Stimulated activated CD8-positive, alpha-beta memory T cell treated with anti-CD3 and anti-CD28 coated beads, Interleukin-7, amount 100 ng/mL, for 48 hours (primary cell): ENCODE measurements around the gene ARHGEF40.

ENCODE experiments used
- DNase-seq, 2 donors: peaks; one replicate each; pipeline ENCODE4 v3.0.0-alpha.2; 2020; ENCODE audit warnings: low read depth in 1 of 2; ENCODE audit errors: extremely low read depth in 1 of 2

The ARHGEF40 gene

DNA sequence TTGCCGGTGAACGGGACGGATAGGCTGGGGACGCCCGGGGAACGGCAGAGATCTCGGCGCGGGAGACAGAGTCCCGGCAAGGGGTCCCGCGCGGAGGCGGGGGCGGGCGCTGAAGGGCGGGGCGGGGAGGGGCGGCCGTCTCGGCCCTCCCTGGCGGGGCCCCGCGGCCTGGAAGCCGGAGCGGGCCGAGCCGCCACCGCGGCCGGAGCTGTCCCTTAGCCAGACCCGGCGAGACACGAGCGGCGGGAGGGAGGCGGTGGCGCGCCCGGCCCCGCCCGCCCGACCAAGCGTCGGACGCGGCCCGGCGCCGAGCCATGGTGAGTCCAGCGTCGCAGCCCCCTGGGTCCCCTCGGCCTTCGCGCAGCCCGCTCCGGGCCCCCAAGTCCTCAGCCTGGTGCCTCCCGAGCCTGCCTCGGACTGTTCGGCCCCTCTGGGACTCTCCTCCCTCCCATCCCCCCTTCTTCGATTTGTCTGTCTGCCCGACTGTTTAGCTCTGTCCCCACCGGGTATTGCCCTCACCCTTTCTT is at the start of gene ARHGEF40:
ARHGEF40 (plus strand) TSS at position 222 of the 527 bp plus-strand sequence; CDS start at position 315, 93 bp downstream.
- DNase-seq, result no peak

GRCh38 chr14:21020977-21021545 is 49.0 kb upstream of the ARHGEF40 start:
- no peak for DNase-seq

DNA sequence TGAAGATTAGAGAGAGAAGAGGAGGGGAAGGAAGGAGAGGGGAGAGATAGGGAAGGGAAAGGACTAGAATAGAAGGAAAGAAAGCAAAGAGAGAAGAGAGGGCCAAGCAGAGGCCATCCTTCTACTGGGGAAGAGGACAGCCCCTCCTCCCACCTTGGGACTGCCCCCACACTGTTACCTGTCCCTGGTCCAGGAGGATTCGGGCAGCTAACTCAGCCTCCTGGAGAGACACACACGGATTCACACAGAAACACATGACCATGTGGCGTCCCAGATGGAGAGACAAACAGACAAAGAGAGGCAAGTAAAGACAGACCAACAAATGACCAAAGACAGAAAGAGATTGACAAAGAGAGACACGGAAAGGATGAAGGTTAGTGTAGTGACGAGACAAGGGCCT is 47.4 kb upstream of the ARHGEF40 start:
- DNase-seq, result no peak

GRCh38 chr14:21023174-21023573 is 46.9 kb upstream of the ARHGEF40 start:
- DNase-seq, result no peak

DNA sequence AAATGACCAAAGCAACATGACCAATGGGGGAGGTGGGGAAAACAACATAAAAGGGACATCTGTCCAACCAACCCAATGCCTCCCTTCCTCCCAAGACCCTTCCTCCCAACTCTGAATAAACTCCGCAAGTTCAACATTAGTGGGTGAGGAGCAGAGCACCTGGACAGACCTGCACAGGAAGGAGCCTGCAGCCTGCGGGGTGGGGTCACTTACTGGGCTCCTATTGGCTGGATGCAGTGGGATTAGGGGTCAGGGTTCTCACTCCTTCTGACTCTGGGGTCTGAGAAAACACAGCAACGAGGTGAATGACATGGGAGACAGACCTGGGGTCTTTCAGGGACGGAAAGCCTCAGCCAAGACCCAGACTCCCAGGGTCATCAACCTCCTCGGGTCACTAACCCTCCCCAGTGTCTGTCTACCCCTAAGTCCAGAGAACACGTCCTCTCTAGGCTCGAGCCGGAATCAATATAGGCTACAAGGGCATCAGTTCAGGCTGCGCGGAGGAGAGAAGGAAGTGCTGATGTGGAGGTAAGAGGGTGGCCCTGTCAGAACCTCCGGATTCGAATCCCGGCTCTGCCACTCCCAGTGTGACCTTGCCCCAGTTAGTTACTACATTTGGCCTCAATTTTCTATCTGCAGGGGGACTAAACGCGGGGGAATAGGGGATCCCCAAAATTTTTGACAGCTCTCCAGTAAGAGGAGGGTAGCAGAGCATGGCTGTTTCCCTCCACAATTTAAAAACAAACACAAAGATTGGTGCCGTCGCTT is 46.1 kb upstream of the ARHGEF40 start:
- no peak for DNase-seq

DNA sequence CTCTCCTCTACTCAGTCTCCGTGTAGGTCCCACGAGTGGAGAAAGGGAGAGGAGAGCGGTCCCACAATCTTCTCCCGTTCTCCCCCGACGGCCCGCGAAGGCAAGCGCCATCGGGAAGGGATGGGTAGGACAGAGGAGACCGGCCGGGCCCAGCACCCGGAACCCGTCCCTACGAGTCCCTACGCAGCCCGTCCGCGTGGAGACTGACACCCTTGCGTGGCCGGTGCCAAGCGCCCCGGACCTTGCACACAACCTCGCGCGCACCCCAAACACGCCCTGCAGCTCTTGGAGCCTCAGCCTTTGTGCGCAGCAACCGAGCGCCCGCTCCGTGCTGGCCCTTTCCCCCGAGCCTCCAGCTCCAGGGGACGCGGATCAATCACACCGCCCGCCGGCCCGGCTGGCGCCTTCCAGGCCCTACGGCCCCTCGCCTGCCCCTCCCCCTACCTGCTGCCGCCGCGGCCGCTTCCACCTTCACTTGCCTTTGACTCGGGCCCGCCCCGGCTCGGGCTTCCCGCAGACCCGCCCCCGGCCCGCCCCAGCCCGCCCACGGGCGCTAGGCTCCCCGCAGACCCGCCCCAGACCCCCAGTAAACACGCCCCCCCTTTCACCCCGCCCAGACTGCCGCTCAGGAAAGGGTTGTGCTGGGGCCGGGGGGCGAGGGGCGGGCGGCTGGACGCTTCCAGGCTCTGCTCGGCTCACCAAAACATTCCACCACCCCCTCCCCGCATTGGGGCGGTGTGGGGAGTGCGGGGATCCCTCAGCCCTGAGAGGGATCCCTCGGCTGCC is 45.3 kb upstream of the ARHGEF40 start, which contains the start of gene NDRG2:
NDRG2 (minus strand) TSS at position 477 of the 786 bp plus-strand sequence. CDS start 1,746 bp downstream, outside the sequence.
- DNase-seq, result peak; percentile 41 to 45

- no peak for DNase-seq
Measured at GRCh38 chr14:21025371-21026273, 44.5 kb upstream of the ARHGEF40 start.

GRCh38 chr14:21026274-21026987 is 43.7 kb upstream of the ARHGEF40 start:
- DNase-seq, result no peak

DNA sequence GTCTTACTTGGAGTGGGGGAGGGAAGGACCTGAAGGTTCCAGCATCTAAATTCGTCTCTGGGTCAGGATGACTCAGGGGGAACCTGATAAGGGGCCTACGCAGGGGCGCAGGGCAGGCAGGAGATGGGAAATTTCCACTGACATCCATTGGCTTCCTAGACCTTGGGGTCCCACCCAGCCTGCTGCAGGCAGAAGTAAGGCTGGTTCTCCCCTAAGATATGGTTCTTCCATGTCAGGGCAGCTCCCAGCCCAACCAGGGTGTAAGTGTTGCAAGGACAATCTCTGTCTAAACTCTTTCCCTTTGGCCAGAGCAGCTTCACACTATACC is 43.2 kb upstream of the ARHGEF40 start:
- no peak for DNase-seq

- DNase-seq, result no peak
Measured at GRCh38 chr14:21029917-21030316, 40.2 kb upstream of the ARHGEF40 start, which contains the start of gene TPPP2. Gene TPPP2 (plus strand): TSS chr14:21030217. CDS start chr14:21030582, 365 bp downstream.

DNA sequence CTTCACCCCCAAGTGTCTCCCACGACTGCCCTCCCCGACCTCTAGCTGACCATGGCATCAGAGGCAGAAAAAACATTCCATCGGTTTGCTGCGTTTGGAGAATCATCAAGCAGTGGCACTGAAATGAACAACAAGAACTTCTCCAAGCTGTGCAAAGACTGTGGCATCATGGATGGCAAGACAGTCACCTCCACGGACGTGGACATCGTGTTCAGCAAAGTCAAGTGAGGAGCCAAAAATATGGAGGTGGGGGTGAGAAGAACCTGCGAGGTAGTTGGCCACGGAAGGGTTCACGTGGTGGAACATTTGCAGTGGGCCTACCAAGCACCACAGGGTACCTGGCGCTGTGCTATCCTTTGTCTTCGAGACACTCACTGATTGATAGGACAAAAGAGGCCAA is 39.6 kb upstream of the ARHGEF40 start:
- no peak for DNase-seq

DNA sequence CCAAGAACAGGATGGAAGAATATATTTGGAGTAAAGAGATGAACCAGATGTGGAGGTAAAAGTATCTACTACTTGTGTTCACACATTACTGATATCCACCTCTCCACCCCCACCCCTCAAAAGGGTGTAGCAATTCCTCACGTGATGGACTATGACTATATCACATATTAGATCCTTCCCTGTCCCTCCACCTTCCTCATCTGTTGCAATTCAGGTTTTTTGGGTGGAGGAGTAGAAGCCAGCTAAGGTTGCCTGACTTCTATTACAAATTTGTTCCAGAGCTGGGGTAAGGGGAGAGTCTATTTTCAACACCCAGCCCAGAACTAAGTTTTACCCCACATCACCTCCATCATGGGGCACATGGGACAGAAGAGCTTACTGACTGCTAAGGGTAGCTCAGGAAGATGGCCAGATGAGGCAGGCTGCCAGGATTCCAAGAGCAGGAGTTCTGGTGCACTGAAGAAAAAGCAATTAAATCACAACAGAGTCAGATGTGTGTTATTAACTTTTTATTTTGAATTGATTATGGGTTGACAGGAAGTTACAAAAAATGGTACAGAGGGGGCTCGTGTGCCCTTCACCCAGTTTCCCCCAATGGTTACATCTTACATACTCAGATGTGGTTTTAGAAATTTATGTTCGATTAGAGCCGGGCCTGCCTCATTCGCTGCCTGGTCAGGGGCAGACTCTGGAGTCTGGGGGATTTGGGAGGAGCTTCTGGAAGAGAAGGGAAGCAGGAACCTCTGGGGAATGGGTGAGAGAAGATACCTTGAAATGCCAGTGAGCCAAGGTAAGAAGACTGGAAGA is 37.6 kb upstream of the ARHGEF40 start:
- no peak for DNase-seq

DNA sequence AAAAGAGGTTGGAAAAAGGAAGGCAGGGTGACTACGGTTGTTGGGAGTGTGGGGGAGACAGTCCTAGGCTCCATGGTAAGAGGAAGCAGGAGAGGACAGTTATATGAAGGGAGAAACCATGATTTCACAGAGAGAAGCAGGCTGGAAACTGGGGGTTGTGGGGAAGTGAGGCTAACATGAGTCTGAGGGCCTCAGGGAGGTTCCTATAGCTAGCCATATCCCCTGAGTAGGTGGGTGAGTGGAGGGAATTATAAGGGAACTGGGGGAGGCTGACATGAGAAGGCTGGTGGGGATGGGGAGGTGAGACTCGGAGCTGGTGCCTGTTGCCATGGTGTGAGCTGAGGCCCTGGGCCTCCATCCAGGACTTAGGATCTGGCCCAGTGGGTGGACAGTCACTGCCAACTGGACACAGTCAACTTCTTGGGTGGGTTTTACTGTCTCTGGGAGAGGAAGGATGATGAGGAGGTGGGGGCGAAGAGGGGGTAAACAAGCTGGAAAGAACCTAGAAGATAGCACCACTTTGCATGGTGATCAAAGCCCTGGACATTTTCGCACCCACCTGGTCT is 36.9 kb upstream of the ARHGEF40 start:
- no peak for DNase-seq

- DNase-seq, result no peak
Measured at GRCh38 chr14:21034707-21035106, 35.4 kb upstream of the ARHGEF40 start, which contains the start of gene RNASE13. Gene RNASE13 (minus strand): TSS chr14:21034807. CDS start chr14:21034288, 519 bp downstream.

DNA sequence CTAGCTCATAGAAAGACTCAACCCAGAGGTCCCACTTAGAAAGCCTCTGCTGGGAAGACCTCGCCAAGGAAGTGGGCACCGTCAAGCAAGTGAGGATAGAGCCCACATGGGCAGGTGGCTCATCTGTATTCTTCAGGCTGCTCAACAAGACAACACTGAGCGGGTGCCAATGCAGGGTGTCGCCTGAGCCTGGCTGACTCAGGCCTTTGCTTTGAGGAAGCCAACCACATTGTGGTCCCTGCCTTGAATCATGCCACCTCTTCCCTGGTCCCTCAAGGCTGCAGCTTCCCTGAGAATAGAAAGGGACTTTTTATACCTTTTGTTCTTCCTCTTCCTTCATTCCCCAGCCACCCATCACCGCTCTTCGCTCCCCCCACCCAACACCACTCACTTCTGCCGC is 33.4 kb upstream of the ARHGEF40 start:
- DNase-seq, result no peak

- DNase-seq, result no peak
Measured at GRCh38 chr14:21037156-21037555, 32.9 kb upstream of the ARHGEF40 start.

DNA sequence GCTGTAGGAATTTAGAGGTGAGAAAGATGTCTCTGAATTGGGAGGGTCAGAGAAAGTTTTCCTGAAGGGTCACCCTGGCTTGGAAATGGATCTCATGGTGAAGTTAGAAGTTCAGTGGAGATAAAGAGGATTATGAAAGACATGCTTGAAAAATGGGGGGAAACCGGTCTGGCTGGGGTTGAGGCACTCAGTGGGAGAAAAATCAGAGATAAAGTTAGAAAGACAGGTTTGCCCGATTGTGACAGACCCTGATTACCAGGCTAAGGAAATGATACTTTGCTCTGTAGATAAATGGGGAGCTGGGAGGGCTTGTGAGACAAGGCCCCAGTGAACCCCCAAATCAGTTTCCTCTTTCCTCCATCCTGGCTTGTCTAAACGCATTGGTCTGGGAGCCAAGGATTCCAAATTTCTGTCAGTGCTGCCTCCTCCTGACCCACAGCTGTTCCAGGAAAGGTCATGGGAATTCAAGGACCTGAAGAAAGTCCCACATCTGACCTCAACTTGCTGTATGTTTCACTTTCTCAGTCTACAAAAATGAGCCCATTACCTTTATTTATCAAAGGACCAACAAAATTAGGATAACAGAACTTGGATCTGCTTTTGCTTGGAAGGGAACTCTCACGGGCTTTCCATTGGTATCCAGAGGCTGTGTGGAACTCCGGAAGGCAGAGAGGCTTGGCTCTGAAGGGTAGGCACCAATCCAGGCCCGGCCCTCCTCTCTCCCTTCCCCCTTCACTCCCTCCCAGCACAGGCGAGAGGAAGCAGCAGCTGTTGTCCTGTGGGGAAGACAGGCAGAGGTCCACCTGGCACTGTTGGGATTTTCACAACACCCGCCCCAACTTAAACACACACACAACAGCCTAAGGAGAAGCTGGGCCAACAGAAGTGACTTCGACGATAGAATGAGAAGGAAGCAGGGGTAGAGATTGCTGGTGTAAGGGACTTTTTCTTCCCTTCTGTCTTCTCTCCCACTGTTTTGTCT is 31.4 kb upstream of the ARHGEF40 start:
- no peak for DNase-seq
